Measurements from ENCODE around the gene CEP131.
"Not testable (repeated sequence)": the region's sequence is repeated elsewhere in the genome, so short reads cannot be mapped to it uniquely, and the experiment has no call there.

The CEP131 gene

DNA sequence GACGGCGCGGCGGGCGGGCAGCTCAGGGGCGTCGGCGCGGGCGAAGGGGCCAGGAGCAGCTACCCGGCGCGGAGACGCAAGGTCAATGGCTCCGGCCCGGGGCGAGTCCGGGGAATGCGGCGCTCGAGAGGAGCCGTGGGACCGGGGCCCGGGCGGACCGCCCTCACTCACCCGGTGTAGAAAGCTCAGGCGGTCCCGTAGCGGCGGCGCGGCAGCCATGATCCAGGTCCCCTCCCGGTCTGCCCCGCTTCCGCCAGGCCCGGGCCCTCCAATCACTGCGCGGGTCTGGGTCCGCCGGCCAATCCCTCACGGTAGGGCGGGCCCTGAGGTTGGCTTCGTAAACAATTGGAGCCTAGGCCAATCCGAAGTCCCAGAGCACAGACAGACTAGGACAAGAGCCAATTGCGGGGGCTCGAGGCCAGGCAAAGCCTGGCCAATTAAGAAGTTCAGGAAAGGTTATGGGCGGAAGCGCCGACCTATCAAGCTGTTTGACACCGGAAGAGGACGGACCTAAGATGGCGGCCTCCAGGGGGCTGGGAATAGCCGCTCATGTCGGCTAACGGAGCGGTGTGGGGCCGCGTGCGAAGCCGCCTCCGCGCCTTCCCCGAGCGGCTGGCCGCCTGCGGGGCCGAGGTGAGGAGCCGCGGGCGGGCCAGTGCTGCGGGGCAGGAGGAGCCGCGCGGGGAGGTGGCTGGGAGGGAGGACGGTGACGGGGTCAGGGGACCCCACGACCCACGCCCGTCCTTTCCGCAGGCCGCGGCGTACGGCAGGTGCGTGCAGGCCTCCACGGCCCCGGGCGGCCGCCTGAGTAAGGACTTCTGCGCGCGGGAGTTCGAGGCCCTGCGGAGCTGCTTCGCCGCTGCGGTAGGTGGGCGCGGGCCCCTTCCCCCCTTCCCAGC, 16.3 kb upstream of the CEP131 start, which contains the start of the genes NDUFAF8 and TEPSIN:
NDUFAF8 (plus strand) TSS at position 504 of the 899 bp plus-strand sequence; CDS start at position 550, 46 bp downstream.
TEPSIN (minus strand) TSS at position 241 of the 899 bp plus-strand sequence; CDS start at position 219, 22 bp downstream.
- peak; percentile 92 to 93 for DNase-seq (ENCODE audit: low read depth in 2 of 2)

DNA sequence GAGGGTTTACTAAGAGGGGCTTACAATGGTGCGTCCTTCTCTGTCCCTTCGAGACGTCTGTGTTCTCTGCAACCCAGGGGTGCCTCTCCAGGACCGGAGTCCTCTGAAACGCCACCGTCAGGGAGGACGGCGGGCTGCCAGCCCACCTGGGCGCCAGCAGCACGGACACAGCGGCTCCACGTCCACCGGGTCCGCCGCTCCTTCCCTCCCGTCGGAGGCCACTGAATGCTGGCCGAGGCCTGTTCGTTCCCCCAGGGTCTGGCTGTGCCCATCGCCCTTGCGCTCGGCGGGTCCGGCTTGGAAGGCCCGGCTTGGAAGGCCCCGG, 15.7 kb upstream of the CEP131 start:
- no peak for DNase-seq (ENCODE audit: low read depth in 2 of 2)

GRCh38 chr17:81237591-81238489, 15.1 kb upstream of the CEP131 start:
- DNase-seq (ENCODE audit: low read depth in 2 of 2), result no peak

GRCh38 chr17:81236784-81237183, 14.0 kb upstream of the CEP131 start:
- DNase-seq (ENCODE audit: low read depth in 2 of 2), result no peak

DNA sequence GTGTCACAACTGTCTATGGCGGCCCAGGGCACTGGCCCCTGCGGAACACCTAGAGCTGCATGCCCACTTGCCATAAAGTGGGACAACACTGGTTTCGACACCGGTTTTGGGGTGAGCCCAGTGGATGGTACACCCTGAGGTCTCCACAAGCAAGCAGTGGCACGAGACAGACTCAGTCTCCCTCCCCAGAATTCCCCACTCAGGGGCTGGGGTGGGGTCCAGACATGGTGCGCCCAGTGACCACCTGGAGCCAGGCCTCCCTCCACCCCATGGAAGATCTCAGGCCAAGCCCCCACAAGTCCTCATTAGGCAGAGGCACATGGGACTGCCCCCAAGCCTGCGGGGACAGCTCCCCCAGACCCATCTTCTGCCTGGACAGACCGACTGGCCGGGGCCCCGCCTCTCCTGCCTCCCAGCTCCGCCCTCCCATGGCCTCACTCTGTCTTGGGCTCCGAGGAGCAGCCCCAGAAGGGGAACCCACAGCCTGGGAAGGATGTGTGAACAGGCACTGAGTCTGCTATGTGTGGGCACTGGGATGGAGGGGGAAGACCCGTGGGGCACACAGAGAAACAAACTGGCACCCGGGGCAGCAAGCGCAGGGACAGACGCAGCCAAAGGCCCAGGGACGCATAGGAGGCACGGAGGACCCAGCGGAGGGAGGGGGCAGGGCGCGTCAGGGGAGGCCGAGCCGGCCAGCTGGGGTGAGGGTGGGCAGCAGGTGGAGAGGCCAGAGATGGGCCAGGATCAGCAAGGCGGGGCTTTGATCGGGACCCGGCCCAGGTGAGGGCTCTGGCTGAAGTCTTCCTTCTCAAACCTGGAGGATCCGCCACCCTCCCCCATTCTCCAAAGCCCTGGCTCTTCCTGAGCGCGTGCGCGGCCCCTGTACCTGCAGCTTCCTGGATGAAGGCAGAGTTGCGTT, 13.3 kb upstream of the CEP131 start:
- no peak for DNase-seq (ENCODE audit: low read depth in 2 of 2)

GRCh38 chr17:81234940-81235821, 12.4 kb upstream of the CEP131 start:
- no peak for DNase-seq (ENCODE audit: low read depth in 2 of 2)

- DNase-seq (ENCODE audit: low read depth in 2 of 2), result no peak
These were observed 11.7 kb upstream of the CEP131 start for GRCh38 chr17:81234506-81234855.

GRCh38 chr17:81233811-81234505, 11.2 kb upstream of the CEP131 start:
- no peak for DNase-seq (ENCODE audit: low read depth in 2 of 2)

DNA sequence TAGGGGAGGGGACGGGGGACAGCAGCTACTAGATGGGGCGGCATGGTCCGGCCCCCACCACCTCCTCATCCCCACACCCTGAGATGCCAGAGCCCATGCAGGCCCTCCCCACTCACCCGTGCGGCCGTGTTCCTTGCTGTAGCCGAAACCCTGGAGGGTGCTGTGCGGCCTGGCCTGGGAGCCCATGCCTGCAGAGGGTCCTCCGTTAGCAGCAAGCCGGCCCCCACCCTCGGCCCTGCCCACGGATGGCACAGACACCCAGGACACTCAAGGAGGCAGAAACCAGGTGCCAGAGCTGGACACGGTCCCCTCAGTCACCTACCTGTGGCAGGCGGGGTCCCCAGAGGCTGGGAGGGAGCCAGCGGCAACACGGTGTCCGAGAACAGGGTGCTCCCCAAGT, 10.6 kb upstream of the CEP131 start:
- DNase-seq (ENCODE audit: low read depth in 2 of 2), result no peak

- no peak for DNase-seq (ENCODE audit: low read depth in 2 of 2)
These were observed 10.0 kb upstream of the CEP131 start for GRCh38 chr17:81232616-81233241.

- no peak for DNase-seq (ENCODE audit: low read depth in 2 of 2)
These were observed 9.2 kb upstream of the CEP131 start for GRCh38 chr17:81231766-81232581.

DNA sequence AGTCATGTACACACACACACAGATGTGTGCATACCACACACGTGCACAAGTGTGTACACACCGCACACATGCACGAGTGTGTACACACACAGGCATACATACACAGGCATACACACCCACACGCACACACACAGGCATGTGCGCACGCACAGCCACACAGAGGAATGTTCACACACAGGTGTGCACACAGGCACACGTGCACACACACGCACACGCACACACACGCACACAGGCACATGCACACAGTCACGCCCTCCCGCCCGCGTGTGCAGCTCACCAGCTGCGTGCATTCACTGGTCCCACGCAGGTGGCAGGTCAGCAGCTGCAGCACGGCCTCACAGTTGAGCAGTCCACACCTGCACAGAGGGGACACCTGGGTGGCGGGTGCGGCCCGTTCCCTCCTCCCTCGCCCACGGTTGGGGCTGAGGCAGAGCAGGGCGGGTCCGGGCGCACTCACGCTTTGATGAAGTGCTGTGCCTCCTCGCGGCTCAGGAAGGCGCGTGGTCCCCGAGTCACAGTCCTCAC, 8.4 kb upstream of the CEP131 start:
- DNase-seq (ENCODE audit: low read depth in 2 of 2), result no peak

DNA sequence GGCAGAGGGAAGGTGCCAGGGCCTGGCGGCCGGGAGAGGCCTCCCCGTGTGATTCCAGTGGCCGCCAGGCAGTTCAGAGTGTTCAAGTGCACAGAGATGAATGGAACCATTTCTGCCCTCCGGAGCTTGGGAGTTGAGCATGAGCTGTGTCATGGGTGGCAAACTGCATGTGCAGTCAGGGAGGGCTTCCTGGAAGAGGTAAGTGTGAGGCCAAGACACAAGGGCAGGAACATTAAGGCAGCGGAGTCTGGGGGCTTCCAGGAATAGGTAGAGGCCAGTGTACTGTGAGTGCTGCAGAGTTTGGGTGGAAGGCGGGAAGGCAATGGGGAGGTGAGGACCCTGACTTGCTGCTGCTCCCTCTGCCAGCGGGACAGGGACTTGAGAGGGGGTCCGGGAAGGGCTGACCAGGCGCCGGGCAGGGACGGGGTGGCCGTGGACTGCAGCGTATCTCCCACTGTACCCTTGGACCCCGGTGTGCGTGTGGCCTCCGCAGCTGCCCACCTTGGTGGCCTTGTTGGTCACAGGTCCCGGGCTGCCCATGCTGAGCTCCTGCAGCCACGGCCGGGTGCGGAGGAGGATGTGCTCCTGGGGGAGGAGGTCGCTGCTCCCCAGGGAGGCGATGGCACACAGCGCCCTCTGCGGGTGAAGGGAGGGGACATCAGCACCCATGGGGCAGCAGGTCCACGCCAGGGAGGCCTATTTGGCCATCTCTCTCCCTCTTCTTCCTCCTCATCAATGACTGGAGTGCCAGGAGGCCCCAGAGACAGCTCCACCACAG, 7.5 kb upstream of the CEP131 start:
- DNase-seq (ENCODE audit: low read depth in 2 of 2), result no peak

DNA sequence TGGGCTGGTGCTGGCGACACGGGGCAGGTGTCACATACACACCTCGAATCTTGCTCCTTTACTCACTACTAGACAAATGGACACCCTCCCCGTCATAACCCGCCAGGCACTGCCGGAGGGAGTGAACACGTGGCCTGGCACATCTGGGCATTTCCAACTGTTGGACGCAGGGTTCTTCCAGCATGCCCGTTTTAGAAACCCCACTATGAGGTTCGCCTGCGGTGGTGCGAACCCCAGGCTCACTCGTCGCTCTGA, 6.8 kb upstream of the CEP131 start:
- DNase-seq (ENCODE audit: low read depth in 2 of 2), result no peak

DNA sequence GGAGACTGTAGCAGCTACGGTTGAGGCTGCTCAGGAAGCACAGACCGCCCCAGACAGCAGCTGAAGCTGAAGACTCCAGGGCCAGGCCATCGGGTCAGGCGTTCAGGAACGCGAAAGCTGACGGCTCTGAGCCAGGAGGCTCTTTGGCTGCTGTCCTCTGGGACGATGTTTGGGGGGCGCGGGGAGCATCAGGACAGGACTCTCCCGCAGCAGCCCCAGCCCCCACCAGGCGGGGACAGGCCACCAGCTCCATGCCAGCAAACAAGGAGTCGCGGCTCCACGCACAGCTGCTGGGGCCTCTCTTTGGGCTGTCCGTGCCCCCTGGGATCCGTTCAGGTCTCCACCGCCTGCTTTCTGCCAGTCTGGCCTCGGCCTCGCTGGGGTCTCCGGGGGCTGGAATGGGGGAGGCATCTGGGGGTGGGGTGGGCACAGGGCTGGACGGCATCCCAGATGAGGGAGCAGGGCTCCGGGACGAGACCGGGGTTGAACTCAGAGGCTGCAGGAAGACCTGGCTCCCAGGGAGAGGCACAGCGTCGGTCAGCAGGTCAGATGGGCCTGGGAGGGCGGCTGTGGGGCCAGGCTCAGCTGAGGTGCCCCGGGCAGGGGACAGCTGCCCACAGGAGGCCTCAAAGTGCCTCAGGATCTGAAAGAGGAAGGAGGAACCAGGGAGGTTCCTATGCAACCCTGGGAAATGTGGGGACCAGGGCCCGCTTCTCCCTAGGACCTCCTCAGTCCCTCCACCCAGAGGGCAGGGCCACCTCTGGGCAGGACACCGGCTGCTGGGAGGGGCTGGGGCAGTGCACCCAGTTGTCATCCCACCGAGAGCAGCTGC, 6.3 kb upstream of the CEP131 start:
- no peak for DNase-seq (ENCODE audit: low read depth in 2 of 2)

GRCh38 chr17:81228420-81228819, 5.7 kb upstream of the CEP131 start:
- DNase-seq (ENCODE audit: low read depth in 2 of 2), result no peak

- DNase-seq (ENCODE audit: low read depth in 2 of 2), result not testable (repeated sequence)
These were observed 4.9 kb upstream of the CEP131 start for GRCh38 chr17:81227630-81228029.
